ENCODE results near the gene NDUFC2.
"Not testable (repeated sequence)": the region's sequence is repeated elsewhere in the genome, so short reads cannot be mapped to it uniquely, and the experiment has no call there.

NDUFC2 gene

GRCh38 chr11:78078218-78079167 lies 1.2 kb downstream of the NDUFC2 start:
- DNase-seq = no peak

GRCh38 chr11:78077592-78077991 lies 2.1 kb downstream of the NDUFC2 start:
- DNase-seq = not testable (repeated sequence)

DNA sequence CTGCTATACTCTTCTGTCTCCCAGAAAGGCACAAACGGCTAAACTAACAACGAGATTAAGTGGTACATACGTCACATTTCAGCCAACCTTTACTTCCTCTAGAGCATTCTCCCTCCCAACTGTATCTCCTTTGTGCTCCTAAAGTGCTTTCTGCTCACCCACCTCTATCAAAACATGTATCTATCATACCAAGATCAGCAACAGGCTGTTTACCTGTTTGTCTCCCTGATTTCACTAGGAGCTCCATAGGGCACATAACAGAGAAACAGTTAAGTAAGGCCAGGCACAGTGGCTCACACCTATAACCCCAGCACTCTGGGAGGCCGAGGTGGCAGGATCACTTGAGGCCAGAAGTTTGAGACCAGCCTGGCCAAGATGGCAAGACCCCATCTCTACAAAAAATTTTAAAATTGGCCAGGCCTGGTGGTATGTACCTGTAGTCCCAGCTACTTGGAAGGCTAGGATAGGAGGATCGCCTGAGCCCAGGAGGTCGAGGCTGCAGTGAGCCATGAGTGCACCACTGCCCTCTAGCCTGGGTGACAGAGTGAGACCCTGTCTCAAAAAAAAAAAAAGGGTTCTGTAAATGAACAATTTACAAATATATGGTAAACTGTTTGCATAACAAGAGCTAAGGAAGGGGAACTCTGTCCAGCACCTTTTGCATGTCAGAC lies 2.8 kb downstream of the NDUFC2 start:
- no peak for DNase-seq

- no peak for DNase-seq
These were observed 4.9 kb downstream of the NDUFC2 start for GRCh38 chr11:78074756-78075155.

- DNase-seq = no peak
These were observed 7.2 kb downstream of the NDUFC2 start for GRCh38 chr11:78072455-78072854.

DNA sequence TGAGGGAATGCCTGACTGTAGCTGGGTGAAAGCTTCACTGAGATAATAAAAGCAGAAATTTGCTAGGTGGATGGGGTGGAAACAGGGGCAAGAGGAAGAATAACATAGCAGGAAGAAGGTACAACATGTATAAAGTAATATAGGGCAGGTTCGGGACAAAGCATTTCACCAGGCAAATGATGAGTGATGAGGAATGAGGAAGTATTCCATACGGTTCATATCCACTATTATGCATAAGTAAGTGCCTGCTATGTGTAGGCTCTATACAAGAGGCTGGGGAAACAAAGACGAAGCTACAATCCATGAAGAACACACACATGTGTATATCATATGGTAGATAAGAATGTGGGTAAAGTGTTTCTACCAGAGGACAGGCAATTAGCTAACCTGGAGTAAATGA lies 7.9 kb downstream of the NDUFC2 start:
- DNase-seq = no peak

DNA sequence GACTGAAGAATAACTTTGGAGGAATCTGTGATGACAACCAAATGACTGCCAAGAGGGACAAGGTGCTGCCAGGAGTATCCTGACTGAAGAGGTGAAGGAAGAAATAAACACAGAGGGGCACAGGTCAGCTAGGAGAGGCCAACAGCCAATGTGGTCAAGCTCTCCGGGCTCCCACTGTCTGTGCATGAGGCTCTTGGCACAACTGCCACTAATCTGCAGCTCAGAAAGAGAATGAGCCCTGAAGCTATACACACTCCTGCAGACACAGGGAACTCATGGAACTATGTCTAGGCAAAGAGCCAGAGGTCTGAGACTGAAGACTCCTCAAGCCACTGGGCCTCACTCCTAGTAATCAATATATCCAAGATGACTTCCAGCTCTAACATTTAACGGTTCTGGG lies 9.0 kb downstream of the NDUFC2 start:
- DNase-seq = no peak

- DNase-seq = no peak
These were observed 10.2 kb downstream of the NDUFC2 start for GRCh38 chr11:78069465-78069864.

- no peak for DNase-seq
These were observed 12.0 kb downstream of the NDUFC2 start for GRCh38 chr11:78067704-78068103.

DNA sequence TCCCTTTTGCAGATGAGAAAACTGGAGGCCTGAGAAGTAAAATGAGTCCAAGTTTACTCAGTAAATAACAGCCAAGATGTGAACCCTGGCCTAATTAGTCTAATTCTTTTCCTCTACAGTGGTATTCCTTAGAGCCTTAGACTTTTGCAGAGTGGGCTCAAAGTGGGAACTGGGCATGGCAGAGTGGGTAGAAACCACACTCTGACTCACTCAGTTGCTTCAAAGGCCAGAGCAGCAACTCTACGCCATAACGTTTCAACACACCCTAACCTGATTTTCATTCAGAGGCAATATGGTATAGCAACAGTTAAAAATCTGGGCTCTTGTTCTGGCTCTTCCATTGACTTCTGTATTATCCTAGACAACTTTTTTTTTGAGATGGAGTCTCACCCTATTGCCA lies 13.2 kb downstream of the NDUFC2 start:
- no peak for DNase-seq

GRCh38 chr11:78065203-78065602 lies 14.5 kb downstream of the NDUFC2 start:
- no peak for DNase-seq

DNA sequence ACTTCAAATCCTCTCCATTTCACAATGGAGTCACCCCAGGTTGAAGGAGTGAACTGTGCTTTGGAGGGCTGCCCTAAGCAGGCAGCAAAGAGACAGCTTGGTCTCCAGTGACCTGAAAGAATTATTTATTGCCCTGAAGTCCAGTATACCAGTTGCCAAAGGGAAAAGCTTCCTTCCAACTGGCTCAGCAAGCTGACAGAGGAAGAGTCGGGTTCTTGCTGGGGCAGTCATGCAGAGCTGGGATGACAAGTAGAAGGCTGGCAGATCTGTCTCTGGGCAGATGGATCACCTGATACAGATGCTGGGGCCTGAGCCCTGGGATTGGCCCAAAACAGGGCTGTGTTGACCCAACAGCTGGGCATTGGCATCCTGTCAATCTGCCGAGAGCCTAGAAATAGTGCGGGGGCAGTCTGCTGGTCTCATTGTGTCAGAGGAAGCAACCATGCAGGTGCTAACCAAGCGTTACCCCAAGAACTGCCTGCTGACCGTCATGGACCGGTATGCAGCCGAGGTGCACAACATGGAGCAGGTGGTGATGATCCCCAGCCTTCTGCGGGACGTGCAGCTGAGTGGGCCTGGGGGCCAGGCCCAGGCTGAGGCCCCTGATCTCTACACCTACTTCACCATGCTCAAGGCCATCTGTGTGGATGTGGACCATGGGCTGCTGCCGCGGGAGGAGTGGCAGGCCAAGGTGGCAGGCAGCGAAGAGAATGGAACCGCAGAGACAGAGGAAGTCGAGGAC lies 16.1 kb downstream of the NDUFC2 start, which contains the start of gene THRSP:
THRSP (plus strand) TSS at position 422 of the 742 bp plus-strand sequence; CDS start at position 443, 21 bp downstream.
- DNase-seq = no peak

DNA sequence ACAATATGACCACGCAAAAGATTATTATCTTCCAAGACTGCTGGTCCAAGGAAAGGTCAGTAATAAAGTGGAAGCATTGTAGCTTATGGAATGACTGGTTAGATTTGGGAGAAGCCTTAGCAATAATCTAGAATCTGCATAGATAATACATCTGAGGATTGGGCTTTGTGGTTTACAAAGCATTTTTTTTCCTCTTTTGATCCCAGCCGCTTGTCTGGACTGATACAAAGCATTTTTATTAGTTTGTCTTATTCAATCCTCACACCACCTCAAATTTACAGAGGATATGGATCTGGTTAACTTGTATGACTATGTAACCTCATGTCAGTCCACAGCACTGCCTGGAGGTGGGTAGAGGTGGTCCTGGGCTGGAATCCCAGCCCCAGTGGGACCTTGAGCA lies 17.0 kb downstream of the NDUFC2 start:
- no peak for DNase-seq

GRCh38 chr11:78061921-78062311 lies 17.7 kb downstream of the NDUFC2 start:
- no peak for DNase-seq

DNA sequence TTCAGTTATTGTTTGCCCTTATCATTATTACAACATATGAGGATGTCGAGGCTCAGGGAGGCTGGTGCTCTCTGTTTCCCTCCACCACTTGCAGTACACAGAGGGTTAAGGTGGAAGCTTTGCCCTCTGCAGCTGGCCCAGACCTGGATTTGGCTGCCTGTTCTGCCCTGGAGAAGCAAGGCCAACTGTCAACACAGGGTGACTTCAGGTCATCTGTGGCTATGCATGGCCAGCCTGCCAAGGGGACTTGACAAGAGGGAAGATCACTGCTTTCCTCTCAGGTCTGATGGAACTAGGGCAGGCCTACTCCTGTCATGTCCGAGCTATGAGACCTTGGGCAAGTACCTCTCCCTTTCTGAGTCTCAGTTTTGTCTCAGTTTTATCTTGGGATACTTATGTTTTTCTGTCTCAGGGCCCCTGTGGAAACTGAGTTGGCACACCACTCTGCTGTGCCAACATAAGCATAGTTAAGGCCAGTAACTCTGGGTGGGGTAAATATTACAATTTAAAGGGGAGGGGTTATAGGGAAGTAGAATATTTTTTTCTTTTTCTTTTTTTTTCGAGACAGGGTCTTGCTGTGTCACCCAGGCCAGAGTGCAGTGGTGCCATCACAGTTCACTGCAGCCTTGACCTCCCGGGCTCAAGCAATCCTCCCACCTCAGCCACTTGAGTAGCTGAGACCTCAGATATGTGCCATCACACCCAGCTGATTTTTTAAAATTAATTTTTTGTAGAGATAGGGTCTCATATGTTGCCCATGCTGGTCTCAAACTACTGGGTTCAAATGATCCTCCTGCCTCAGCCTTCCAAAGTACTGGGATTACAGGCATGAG lies 18.4 kb downstream of the NDUFC2 start:
- no peak for DNase-seq

- no peak for DNase-seq
These were observed 19.1 kb downstream of the NDUFC2 start for GRCh38 chr11:78060533-78060932.

- DNase-seq = not testable (repeated sequence)
These were observed 19.8 kb downstream of the NDUFC2 start for GRCh38 chr11:78059749-78060328.

GRCh38 chr11:78057462-78058055 lies 22.1 kb downstream of the NDUFC2 start:
- no peak for DNase-seq

DNA sequence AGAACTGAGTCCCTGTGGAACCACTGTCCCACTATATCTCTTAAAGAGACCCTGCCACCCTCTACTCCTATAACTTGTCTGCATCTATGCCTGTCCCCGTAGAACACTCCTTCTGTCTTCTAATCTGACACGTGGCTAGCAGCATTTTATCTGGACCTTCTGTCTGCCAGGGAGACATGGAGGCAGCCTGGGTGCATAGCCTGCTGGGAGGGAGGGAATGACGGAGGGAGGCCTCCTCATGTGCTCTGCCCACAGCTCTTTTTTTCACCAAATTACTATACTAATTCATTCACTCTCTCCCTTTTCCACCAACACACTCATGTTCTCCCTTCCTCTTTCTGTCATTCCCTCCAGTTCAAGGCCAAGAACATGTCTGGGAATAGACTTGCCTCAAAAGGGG lies 23.6 kb downstream of the NDUFC2 start:
- DNase-seq = no peak

DNA sequence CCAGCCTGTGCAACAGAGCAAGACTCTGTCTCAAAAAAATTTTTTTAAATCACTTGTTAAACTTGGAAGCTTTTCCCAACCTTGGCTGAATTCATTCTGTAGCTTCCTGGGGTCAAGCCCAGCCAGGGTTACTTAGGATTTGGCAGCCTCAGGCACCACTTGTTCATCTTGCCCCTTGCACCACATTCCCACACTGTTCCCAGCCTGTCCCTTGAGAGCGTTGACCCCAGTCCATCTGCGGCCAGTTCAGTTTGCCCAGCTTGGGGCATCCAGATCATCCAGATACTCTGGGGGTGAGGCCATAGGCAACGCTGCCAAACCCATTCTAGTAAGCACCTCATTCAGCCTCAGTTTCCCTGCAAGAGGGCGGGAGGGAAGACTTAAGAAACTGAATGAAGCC lies 24.7 kb downstream of the NDUFC2 start:
- DNase-seq = no peak

GRCh38 chr11:78050964-78051831 lies 28.5 kb downstream of the NDUFC2 start:
- DNase-seq = no peak

Data from CD4-positive, alpha-beta T cell treated with Interleukin-12 subunit alpha and Interleukin-12 subunit beta, for 1 hour (primary cell).